GM23248 (cell line): ENCODE results near the gene RPS4Y1. TPM values are rescaled to one million over a fixed set of nuclear protein-coding genes. Genes with fewer than 3 reads are reported as not detected.

Experiments
- DNase-seq: peaks from one replicate; pipeline ENCODE4 v3.0.0-alpha.2; 2015
- H2AFZ ChIP-seq: fragments of 200-600 bp; sonication (generic); 2 replicates; pipeline ENCODE4 v1.6.1; 2016; ENCODE audit warnings: antibody characterized with exemption
- H3F3A ChIP-seq: fragments of 200-600 bp; sonication (generic); 2 replicates; pipeline ENCODE4 v1.6.1; 2016; ENCODE audit warnings: mild to moderate bottlenecking, antibody characterized with exemption, mixed run types; ENCODE audit not compliant: insufficient read depth
- H3K27ac ChIP-seq: fragments of 200-600 bp; sonication (generic); 2 replicates; pipeline ENCODE4 v1.5.1; 2016; ENCODE audit warnings: mild to moderate bottlenecking
- H3K27me3 ChIP-seq: fragments of 200-600 bp; sonication (generic); replicated peaks from 2 replicates; pipeline ENCODE4 v1.6.1; 2016; ENCODE audit warnings: mild to moderate bottlenecking; ENCODE audit not compliant: insufficient read depth
- H3K36me3 ChIP-seq: fragments of 200-600 bp; sonication (generic); 2 replicates; pipeline ENCODE4 v1.6.1; 2016; ENCODE audit warnings: low read depth, mild to moderate bottlenecking
- H3K4me1 ChIP-seq: fragments of 200-600 bp; sonication (generic); 2 replicates; pipeline ENCODE4 v1.6.1; 2016; ENCODE audit warnings: mild to moderate bottlenecking; ENCODE audit not compliant: insufficient read depth
- H3K4me2 ChIP-seq: fragments of 200-600 bp; sonication (generic); one replicate; pipeline ENCODE4 v1.6.1; 2016; ENCODE audit warnings: mild to moderate bottlenecking; ENCODE audit not compliant: unreplicated experiment
- H3K4me3 ChIP-seq: fragments of 200-600 bp; sonication (generic); 2 replicates; pipeline ENCODE4 v1.5.1; 2016; ENCODE audit warnings: mild to moderate bottlenecking
- H3K79me2 ChIP-seq: fragments of 200-600 bp; sonication (generic); 2 replicates; pipeline ENCODE4 v1.6.1; 2016; ENCODE audit warnings: mild to moderate bottlenecking; ENCODE audit not compliant: insufficient read depth
- H3K9ac ChIP-seq: fragments of 200-600 bp; sonication (generic); 2 replicates; pipeline ENCODE4 v1.6.1; 2016; ENCODE audit warnings: mild to moderate bottlenecking
- H3K9me2 ChIP-seq: fragments of 200-600 bp; sonication (generic); 2 replicates; pipeline ENCODE4 v1.6.1; 2016; ENCODE audit warnings: mixed run types, mild to moderate bottlenecking, moderate library complexity; ENCODE audit not compliant: insufficient read depth
- H3K9me3 ChIP-seq: fragments of 200-600 bp; sonication (generic); one replicate; pipeline ENCODE4 v1.6.1; 2017; ENCODE audit warnings: low read depth
- H4K20me1 ChIP-seq: fragments of 200-600 bp; sonication (generic); 2 replicates; pipeline ENCODE4 v1.6.0; 2016; ENCODE audit not compliant: insufficient read depth
- EZH2 ChIP-seq: fragments of 200-600 bp; sonication (generic); IDR thresholded peaks from 2 replicates; pipeline ENCODE4 v1.6.1; 2018; ENCODE audit warnings: antibody characterized with exemption, mild to moderate bottlenecking; ENCODE audit not compliant: insufficient read depth, poor library complexity, severe bottlenecking
- EZH2phosphoT487 ChIP-seq: fragments of 200-600 bp; sonication (generic); IDR thresholded peaks from 2 replicates; pipeline ENCODE4 v1.6.1; 2018; ENCODE audit warnings: antibody characterized with exemption, moderate library complexity, mild to moderate bottlenecking, low read depth; ENCODE audit not compliant: insufficient read depth
- WGBS, 2 experiments: methylation state at CpG; one replicate each; pipeline ENCODE4 v1.1.6; 2015 to 2017; ENCODE audit warnings: low lambda C conversion rate in 2 of 2, low coverage in 1 of 2; ENCODE audit errors: missing lambda C conversion rate in 2 of 2; 5-methylcytosine and 5-hydroxymethylcytosine counted together
- in situ Hi-C: fragments of 300-500 bp; cut with MboI; formaldehyde crosslinking; loops from 2 replicates; pipeline ENCODE4 v1.15.0; 2020
- polyA plus RNA-seq: library from polyadenylated mRNA; unstranded; fragments of >200 nt; fragmentation: Nextera tagmentation; extraction: Ambion mirVana; gene quantifications from 2 replicates; pipeline ENCODE4 v1.2.1, GENCODE V29; 2016
- total RNA-seq: library from RNA; depleted of rRNA; stranded (reverse); fragments of >200 nt; shearing (Covaris generic); gene quantifications from 2 replicates; pipeline ENCODE4 v1.2.3, GENCODE V29; 2014

RPS4Y1 gene
- total and polyA plus RNA-seq, 2 experiments from 2014 or later: 204 to 237 TPM

DNA sequence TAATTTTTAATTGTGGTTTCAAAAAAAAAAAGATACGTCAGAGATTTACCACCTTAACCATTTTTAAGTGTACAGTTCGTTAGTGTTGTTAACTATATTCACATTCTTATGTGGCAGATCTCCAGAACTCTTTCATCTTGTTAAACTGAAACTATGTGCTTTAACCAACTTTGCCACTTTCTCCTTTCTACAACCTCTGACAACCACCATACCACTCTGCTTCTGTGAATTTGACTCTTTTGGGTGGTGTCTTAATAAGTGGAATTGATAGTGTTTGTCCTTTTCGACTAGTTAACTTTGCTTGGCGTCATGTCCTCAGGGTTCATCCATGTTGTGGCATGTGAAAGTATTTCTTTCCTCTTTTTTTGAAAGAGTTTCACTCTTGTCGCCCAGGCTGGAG, 15.7 kb downstream of the RPS4Y1 start:
- peaks cover 6% of the 10 kb centered on the region; the same call in 1 of the 2 replicates for H3K36me3 ChIP-seq
- in situ Hi-C loops: no loop called here
- peaks cover 43% of the 10 kb centered on the region for H3K4me1 ChIP-seq
- H3K9ac ChIP-seq: no peak overlapping the region
- no peak overlapping the region for H3K4me2 ChIP-seq
- H3F3A ChIP-seq: peaks cover 45% of the 10 kb centered on the region
- no peak for TF ChIP-seq EZH2phosphoT487
- no peak overlapping the region for H2AFZ ChIP-seq
- no peak for DNase-seq
- no peaks in the 10 kb centered on the region for H4K20me1 ChIP-seq
- H3K27ac ChIP-seq: peak overlapping the region; percentile 73; the same call in 1 of the 2 replicates
- H3K9me3 ChIP-seq: no peaks in the 10 kb centered on the region
- no peaks in the 10 kb centered on the region for H3K9me2 ChIP-seq
- no peak overlapping the region for H3K4me3 ChIP-seq
- H3K79me2 ChIP-seq: peaks cover 92% of the 10 kb centered on the region
- H3K27me3 ChIP-seq: no peaks in the 10 kb centered on the region
- 65 to 77% methylated on average over 5 of the region's 5 CpGs for WGBS, 2 experiments

DNA sequence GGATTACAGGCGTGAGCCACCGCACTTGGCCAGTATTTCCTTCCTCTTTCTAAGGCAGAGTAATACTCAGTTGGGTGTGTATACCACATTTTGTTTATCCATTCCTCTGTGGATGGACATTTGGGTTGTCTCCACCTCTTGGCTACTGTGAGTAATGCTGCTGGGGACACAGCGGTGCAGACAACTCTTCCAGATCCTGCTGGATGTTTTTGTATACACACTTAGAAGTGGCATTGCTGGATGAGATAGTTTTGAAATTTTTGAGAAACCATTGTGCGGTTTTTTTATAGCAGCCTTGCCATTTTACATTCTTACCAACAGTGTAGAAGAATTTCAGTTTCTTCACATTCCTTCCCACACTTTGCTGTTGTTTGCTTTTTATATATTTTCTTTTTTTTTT, 16.3 kb downstream of the RPS4Y1 start:
- TF ChIP-seq EZH2: no peak
- no peak for TF ChIP-seq EZH2phosphoT487
- H3F3A ChIP-seq: peaks cover 51% of the 10 kb centered on the region
- in situ Hi-C loops: no loop called here
- no peak overlapping the region for H3K4me2 ChIP-seq
- no peaks in the 10 kb centered on the region for H4K20me1 ChIP-seq
- no peak overlapping the region for H3K9ac ChIP-seq
- H3K4me3 ChIP-seq: no peak overlapping the region
- H3K79me2 ChIP-seq: peaks cover 92% of the 10 kb centered on the region
- no peak overlapping the region for H2AFZ ChIP-seq
- 88% methylated on average over 4 of the region's 4 CpGs for WGBS, 2 experiments
- DNase-seq: peak; percentile 37
- H3K9me3 ChIP-seq: no peaks in the 10 kb centered on the region
- H3K36me3 ChIP-seq: peaks cover 6% of the 10 kb centered on the region; the same call in 1 of the 2 replicates
- H3K27ac ChIP-seq: peak overlapping the region; percentile 73
- H3K9me2 ChIP-seq: no peaks in the 10 kb centered on the region
- H3K27me3 ChIP-seq: no peaks in the 10 kb centered on the region
- H3K4me1 ChIP-seq: peaks cover 42% of the 10 kb centered on the region

DNA sequence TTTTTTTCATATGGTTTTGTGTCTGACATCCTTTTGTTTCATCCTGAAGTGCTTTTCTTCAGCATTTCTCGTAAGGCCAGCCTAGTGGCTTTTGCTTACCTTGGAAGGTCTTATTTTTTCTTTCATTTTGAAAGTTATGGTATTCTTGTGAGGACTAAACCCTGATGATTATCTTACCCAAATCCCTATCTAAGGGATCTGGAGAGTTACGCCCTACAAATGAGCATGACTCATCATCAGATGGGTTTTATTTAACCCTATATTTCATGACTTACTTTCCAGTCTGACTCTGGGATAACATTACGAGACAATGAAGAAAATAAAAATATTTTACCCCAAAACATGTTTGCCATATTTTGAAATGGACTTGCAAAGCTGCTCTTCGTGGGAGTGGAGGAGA, 18.4 kb downstream of the RPS4Y1 start:
- no peak for TF ChIP-seq EZH2
- no peak for TF ChIP-seq EZH2phosphoT487
- Histone ChIP-seq H3F3A (peaks cover 53% of the 10 kb centered on the region), H3K9me3 (no peaks in the 10 kb centered on the region), H3K79me2 (peaks cover 92% of the 10 kb centered on the region), H3K36me3 (no peaks in the 10 kb centered on the region; the same call in 1 of the 2 replicates), H3K9ac (no peak overlapping the region), H3K4me1 (peaks cover 42% of the 10 kb centered on the region), H3K27me3 (no peaks in the 10 kb centered on the region), H4K20me1 (no peaks in the 10 kb centered on the region), H3K9me2 (no peaks in the 10 kb centered on the region), H3K4me2 (peak overlapping the region; percentile 26), H2AFZ (no peak overlapping the region), H3K4me3 (peak overlapping the region; percentile 45), H3K27ac (peak overlapping the region; percentile 73)
- 57 to 65% methylated on average over 4 of the region's 4 CpGs for WGBS, 2 experiments
- in situ Hi-C loops: no loop called here
- DNase-seq: peak; percentile 32

DNA sequence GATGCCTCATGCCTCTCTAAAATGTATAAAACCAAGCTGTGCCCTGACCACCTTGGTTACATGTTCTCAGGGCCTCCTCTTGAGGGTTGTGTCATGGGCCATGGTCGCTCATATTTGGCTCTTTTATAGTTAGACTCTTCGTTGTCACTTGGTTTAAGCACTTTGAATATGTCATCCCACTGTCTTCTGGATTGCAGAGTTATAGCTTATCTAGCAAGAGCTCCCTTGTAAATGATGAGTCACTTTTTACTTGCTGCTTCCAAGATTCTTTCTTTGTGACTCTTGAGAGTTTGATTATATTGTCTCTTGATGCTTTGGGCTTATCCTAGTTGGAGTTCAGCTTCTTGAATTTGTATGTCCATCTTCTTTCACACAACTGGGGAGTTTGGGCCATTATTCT, 19.1 kb downstream of the RPS4Y1 start:
- no peak overlapping the region for H3K9ac ChIP-seq
- TF ChIP-seq EZH2: no peak
- DNase-seq: peak; percentile 81
- peaks cover 92% of the 10 kb centered on the region for H3K79me2 ChIP-seq
- H3K4me2 ChIP-seq: peak overlapping the region; percentile 57
- no peaks in the 10 kb centered on the region for H3K9me3 ChIP-seq
- H3K36me3 ChIP-seq: no peaks in the 10 kb centered on the region; the same call in 1 of the 2 replicates
- peak overlapping the region; percentile 73 for H3K27ac ChIP-seq
- H4K20me1 ChIP-seq: no peaks in the 10 kb centered on the region
- H3K4me1 ChIP-seq: peaks cover 42% of the 10 kb centered on the region
- no peaks in the 10 kb centered on the region for H3K27me3 ChIP-seq
- in situ Hi-C loops: no loop called here
- no peaks in the 10 kb centered on the region for H3K9me2 ChIP-seq
- 0% methylated on average over 2 of the region's 2 CpGs for WGBS, 2 experiments
- H2AFZ ChIP-seq: no peak overlapping the region
- peak overlapping the region; percentile 45; the same call in 1 of the 2 replicates for H3K4me3 ChIP-seq
- H3F3A ChIP-seq: peaks cover 53% of the 10 kb centered on the region

DNA sequence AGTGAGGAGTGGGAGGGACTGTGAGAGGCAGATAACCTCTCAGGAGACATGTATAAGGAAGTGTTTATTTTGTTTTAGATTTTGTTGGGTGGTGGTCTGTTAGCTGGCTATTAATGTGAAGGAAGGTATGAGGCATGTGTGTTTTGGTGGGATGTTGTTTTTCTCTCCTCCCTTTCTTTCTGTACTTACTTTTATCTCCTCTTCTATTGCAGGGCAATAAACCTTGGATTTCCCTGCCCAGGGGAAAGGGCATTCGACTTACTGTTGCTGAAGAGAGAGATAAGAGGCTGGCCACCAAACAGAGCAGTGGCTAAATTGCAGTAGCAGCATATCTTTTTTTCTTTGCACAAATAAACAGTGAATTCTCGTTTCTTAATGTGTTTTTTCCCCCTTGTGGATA, 25.2 kb downstream of the RPS4Y1 start:
- Histone ChIP-seq H3K4me1 (no peaks in the 10 kb centered on the region), H3F3A (peaks cover 11% of the 10 kb centered on the region; the same call in 1 of the 2 replicates), H3K4me2 (no peak overlapping the region), H3K36me3 (peaks cover 16% of the 10 kb centered on the region; the same call in 1 of the 2 replicates), H3K9ac (no peak overlapping the region), H3K27me3 (no peaks in the 10 kb centered on the region), H2AFZ (no peak overlapping the region), H3K27ac (no peak overlapping the region), H3K9me2 (no peaks in the 10 kb centered on the region), H3K9me3 (no peaks in the 10 kb centered on the region), H3K79me2 (peaks cover 51% of the 10 kb centered on the region), H3K4me3 (no peak overlapping the region), H4K20me1 (no peaks in the 10 kb centered on the region)
- 50 to 68% methylated on average over 2 of the region's 2 CpGs for WGBS, 2 experiments
- in situ Hi-C loops: no loop called here
- no peak for DNase-seq
- TF ChIP-seq EZH2 (no peak), EZH2phosphoT487 (no peak)
